Measurements from ENCODE around the gene PYHIN1.

PYHIN1 gene

GRCh38 chr1:159014003-159014571 is 82.7 kb downstream of the PYHIN1 start:
- DNase-seq (ENCODE audit: low read depth in 2 of 2): no peak

DNA sequence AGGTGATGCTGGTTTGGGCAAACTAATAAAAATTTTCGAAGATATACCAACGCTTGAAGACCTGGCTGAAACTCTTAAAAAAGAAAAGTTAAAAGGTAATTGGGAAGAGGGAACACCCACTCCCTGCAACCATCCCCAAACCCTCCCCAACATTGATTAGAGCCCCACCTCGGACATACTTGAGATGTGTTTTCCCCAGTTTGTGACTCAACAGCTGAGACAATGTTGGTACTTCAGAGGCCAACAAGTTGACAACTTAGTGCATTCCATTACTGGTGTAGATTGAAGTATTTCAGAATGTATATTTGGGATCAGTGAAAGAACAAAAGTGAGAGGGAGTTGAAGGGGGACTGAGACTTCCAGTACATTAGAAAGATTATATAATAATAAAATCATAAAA is 83.5 kb downstream of the PYHIN1 start:
- DNase-seq (ENCODE audit: low read depth in 2 of 2): no peak

- no peak for DNase-seq (ENCODE audit: low read depth in 2 of 2)
Measured at GRCh38 chr1:159015440-159015909, 84.1 kb downstream of the PYHIN1 start.

GRCh38 chr1:159023723-159024122 is 92.4 kb downstream of the PYHIN1 start:
- no peak for DNase-seq (ENCODE audit: low read depth in 2 of 2)

DNA sequence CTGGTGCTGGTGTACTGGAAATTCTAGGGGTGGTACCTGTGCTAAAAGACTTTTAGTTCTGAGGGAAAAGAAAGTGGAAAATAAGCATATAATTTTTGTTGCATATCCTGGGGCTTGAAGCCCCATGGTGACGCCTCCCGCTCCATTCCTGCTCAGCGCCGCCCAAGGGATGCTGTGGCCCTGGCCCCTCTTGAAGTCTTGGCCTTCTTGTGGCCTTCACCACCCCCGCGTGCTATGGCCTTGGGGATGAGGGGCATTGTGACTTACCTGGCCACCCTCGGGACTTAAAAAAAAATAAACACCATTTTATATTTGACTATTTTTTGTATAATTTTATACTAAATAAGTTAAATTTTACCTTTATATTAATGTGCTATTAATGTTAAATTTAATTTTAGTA is 93.7 kb downstream of the PYHIN1 start:
- no peak for DNase-seq (ENCODE audit: low read depth in 2 of 2)

All from fibroblast of skin of left quadriceps (primary cell).